Measurements from ENCODE around the gene CNMD.

- TF ChIP-seq EZH2 (IDR thresholded peaks at IDR 0.05; ENCODE audit: borderline replicate concordance, low read length) (no peak), CTCF (IDR thresholded peaks at IDR 0.05; ENCODE audit: low read length) (no peak)
Measured at GRCh38 chr13:52779103-52779502, 39.5 kb upstream of the CNMD start.

Measured in OCI-LY1 (cell line).